PC-3 (cell line): ENCODE measurements around the gene DDX50. TPM values are rescaled to one million over a fixed set of nuclear protein-coding genes. Genes with fewer than 3 reads are reported as not detected.
"Not testable (repeated sequence)": the region's sequence is repeated elsewhere in the genome, so short reads cannot be mapped to it uniquely, and the experiment has no call there.

Experiments used
- ATAC-seq: fragments of 200-7000 bp; cut with Tn5 transposase; 2 replicates; pipeline ENCODE4 v1.9.1; 2020; ENCODE audit warnings: mild to moderate bottlenecking, moderate library complexity
- BruUV-seq: library from RNA; stranded (reverse); fragments of 400-500 nt; replicated peaks from 2 replicates; lab custom pipeline; 2021; lab: Mats Ljungman, UMichigan
- CTCF ChIA-PET: fragments of 300-600 bp; sonication (Branson Sonifier 250); formaldehyde crosslinking; loops from one replicate; lab custom pipeline; 2022; ENCODE audit warnings: antibody characterized with exemption; lab: Charles Lee
- POLR2A ChIA-PET: fragments of 300-600 bp; sonication (Branson Sonifier 250); formaldehyde crosslinking; loops from one replicate; lab custom pipeline; 2022; ENCODE audit warnings: antibody characterized with exemption; ENCODE audit not compliant: unreplicated experiment; lab: Charles Lee
- DNase-seq: peaks from one replicate; pipeline ENCODE4 v3.0.0-alpha.2; 2015
- H2AFZ ChIP-seq: fragments of 300-600 bp; sonication (generic); 2 replicates; pipeline ENCODE4 v1.6.0; 2016; ENCODE audit warnings: antibody characterized with exemption, low read length
- H3F3A ChIP-seq: fragments of 300-600 bp; sonication (generic); one replicate; pipeline ENCODE4 v1.6.0; 2017; ENCODE audit warnings: antibody characterized with exemption, low read length, control low read depth, mild to moderate bottlenecking; ENCODE audit not compliant: unreplicated experiment
- H3K27ac ChIP-seq: fragments of 300-600 bp; sonication (generic); 2 replicates; pipeline ENCODE4 v1.5.1; 2016; ENCODE audit warnings: mild to moderate bottlenecking, low read length
- H3K27me3 ChIP-seq: fragments of 300-600 bp; sonication (generic); 2 replicates; pipeline ENCODE4 v1.6.1; 2016; ENCODE audit warnings: low read length, mixed read lengths
- H3K36me3 ChIP-seq: fragments of 300-600 bp; sonication (generic); 2 replicates; pipeline ENCODE4 v1.6.1; 2016; ENCODE audit warnings: low read depth, mixed run types, low read length, mixed read lengths
- H3K4me1 ChIP-seq: fragments of 300-600 bp; sonication (generic); 2 replicates; pipeline ENCODE4 v1.5.1; 2016; ENCODE audit warnings: low read length; ENCODE audit not compliant: insufficient read depth
- H3K4me2 ChIP-seq: fragments of 300-600 bp; sonication (generic); 2 replicates; pipeline ENCODE4 v1.6.0; 2016; ENCODE audit warnings: low read length
- H3K4me3 ChIP-seq: fragments of 300-600 bp; sonication (generic); 2 replicates; pipeline ENCODE4 v1.5.1; 2016; ENCODE audit warnings: mild to moderate bottlenecking, low read length, mixed read lengths
- H3K79me2 ChIP-seq: fragments of 300-600 bp; sonication (generic); 2 replicates; pipeline ENCODE4 v1.6.1; 2017; ENCODE audit warnings: low read length, mixed read lengths
- H3K9ac ChIP-seq: fragments of 300-600 bp; sonication (generic); 2 replicates; pipeline ENCODE4 v1.6.0; 2016; ENCODE audit warnings: mild to moderate bottlenecking, low read length
- H3K9me2 ChIP-seq: fragments of 300-600 bp; sonication (generic); replicated peaks from 2 replicates; pipeline ENCODE4 v1.6.1; 2016; ENCODE audit warnings: mixed run types, low read length, mixed read lengths
- H3K9me3 ChIP-seq: fragments of 300-600 bp; sonication (generic); 2 replicates; pipeline ENCODE4 v1.6.1; 2016; ENCODE audit warnings: low read length, mixed read lengths
- H4K20me1 ChIP-seq: fragments of 300-600 bp; sonication (generic); 2 replicates; pipeline ENCODE4 v1.6.1; 2016; ENCODE audit warnings: low read length, mixed read lengths
- CTCF ChIP-seq: fragments of 300-600 bp; sonication (generic); conservative IDR thresholded peaks from 2 replicates; pipeline ENCODE4 v1.5.1; 2017; ENCODE audit warnings: antibody characterized with exemption, low read depth, mild to moderate bottlenecking, low read length
- EZH2 ChIP-seq: fragments of 300-600 bp; sonication (generic); IDR thresholded peaks from one replicate; pipeline ENCODE4 v1.6.1; 2017; ENCODE audit warnings: antibody characterized with exemption, mild to moderate bottlenecking, low read length; ENCODE audit not compliant: unreplicated experiment
- EZH2phosphoT487 ChIP-seq: fragments of 300-600 bp; sonication (generic); IDR thresholded peaks from 2 replicates; pipeline ENCODE4 v1.6.1; 2018; ENCODE audit warnings: mild to moderate bottlenecking, antibody characterized with exemption, low read length, borderline replicate concordance
- intact Hi-C: fragments of 100-400 bp; cut with micrococcal nuclease; formaldehyde crosslinking; loops from 2 replicates; pipeline ENCODE4 v1.9.0; 2023
- total RNA-seq: library from RNA; depleted of rRNA; stranded (reverse); fragments of >200 nt; gene quantifications from 2 replicates; pipeline ENCODE4 v1.2.3, GENCODE V29; 2014

Gene DDX50
- total RNA-seq, 1 experiment from 2014 or later, result 41.4 TPM

- H4K20me1 ChIP-seq, result peaks cover 62% of the 10 kb centered on the region
- no peak for ATAC-seq
- no peaks in the 10 kb centered on the region for H3K9me2 ChIP-seq
- peaks cover 63% of the 10 kb centered on the region for H3K36me3 ChIP-seq
- H3K9me3 ChIP-seq, result no peaks in the 10 kb centered on the region
- BruUV-seq, result no TSS peak
- no peak overlapping the region for H2AFZ ChIP-seq
- H3K4me2 ChIP-seq, result peak overlapping the region; percentile 84; the same call in 1 of the 2 replicates
- H3K27me3 ChIP-seq, result no peaks in the 10 kb centered on the region
- peaks cover 8% of the 10 kb centered on the region for H3K4me1 ChIP-seq
- ChIA-PET CTCF (no interaction called here), POLR2A (interaction anchor here (0.8 kb wide), 1 partner anchor 448 kb away, joined by 8 read pairs; no protein-coding TSS in a partner anchor)
- DNase-seq, result no peak
- no peak for TF ChIP-seq EZH2
- TF ChIP-seq EZH2phosphoT487, result no peak
- TF ChIP-seq CTCF, result no peak
- H3K9ac ChIP-seq, result no peak overlapping the region
- intact Hi-C loops, result no loop called here
- peaks cover 91% of the 10 kb centered on the region for H3K79me2 ChIP-seq
- peaks cover 1% of the 10 kb centered on the region for H3F3A ChIP-seq
- H3K4me3 ChIP-seq, result no peak overlapping the region
- no peak overlapping the region for H3K27ac ChIP-seq
Observed at GRCh38 chr10:68959695-68960527, 58.8 kb downstream of the DDX50 start.

GRCh38 chr10:68963151-68963550 lies 62.0 kb downstream of the DDX50 start:
- no peak overlapping the region for H3K27ac ChIP-seq
- DNase-seq (no peak), ATAC-seq (no peak)
- H3K27me3 ChIP-seq, result no peaks in the 10 kb centered on the region
- no peak overlapping the region for H3K4me2 ChIP-seq
- ChIA-PET POLR2A (no interaction called here), CTCF (no interaction called here)
- H3K4me3 ChIP-seq, result no peak overlapping the region
- TF ChIP-seq EZH2 (no peak), EZH2phosphoT487 (no peak), CTCF (no peak)
- H3K9ac ChIP-seq, result no peak overlapping the region
- H3F3A ChIP-seq, result peaks cover 5% of the 10 kb centered on the region
- BruUV-seq, result no TSS peak
- peaks cover 86% of the 10 kb centered on the region for H3K36me3 ChIP-seq
- no peak overlapping the region for H2AFZ ChIP-seq
- intact Hi-C loops, result no loop called here
- H3K79me2 ChIP-seq, result peaks cover 88% of the 10 kb centered on the region
- no peaks in the 10 kb centered on the region for H3K9me3 ChIP-seq
- H3K4me1 ChIP-seq, result peaks cover 7% of the 10 kb centered on the region
- no peaks in the 10 kb centered on the region for H3K9me2 ChIP-seq
- H4K20me1 ChIP-seq, result peaks cover 72% of the 10 kb centered on the region

GRCh38 chr10:68973975-68974374 lies 72.9 kb downstream of the DDX50 start:
- TF ChIP-seq EZH2, result no peak
- no peak for TF ChIP-seq EZH2phosphoT487
- TF ChIP-seq CTCF, result no peak
- Histone ChIP-seq H3K4me3 (no peak overlapping the region), H3K9ac (no peak overlapping the region), H3K27me3 (no peaks in the 10 kb centered on the region), H3K27ac (no peak overlapping the region), H4K20me1 (peaks cover 22% of the 10 kb centered on the region), H3K9me2 (no peaks in the 10 kb centered on the region), H3F3A (peaks cover 6% of the 10 kb centered on the region), H3K4me2 (no peak overlapping the region), H3K36me3 (peaks cover 88% of the 10 kb centered on the region), H3K4me1 (no peaks in the 10 kb centered on the region), H2AFZ (no peak overlapping the region), H3K79me2 (peaks cover 42% of the 10 kb centered on the region), H3K9me3 (no peaks in the 10 kb centered on the region)
- intact Hi-C loops, result no loop called here
- no TSS peak for BruUV-seq
- no peak for DNase-seq
- POLR2A ChIA-PET, result no interaction called here
- CTCF ChIA-PET, result no interaction called here
- ATAC-seq, result no peak

GRCh38 chr10:68975936-68976473 lies 74.9 kb downstream of the DDX50 start:
- DNase-seq, H3K4me3 ChIP-seq, H3K9me2 ChIP-seq, intact Hi-C loops, H3K9ac ChIP-seq, H3K4me2 ChIP-seq, H3K27ac ChIP-seq, H3K27me3 ChIP-seq, H3K4me1 ChIP-seq, POLR2A ChIA-PET, CTCF ChIA-PET, BruUV-seq, ATAC-seq, H3K9me3 ChIP-seq, H2AFZ ChIP-seq: not testable (repeated sequence)
- Histone ChIP-seq H3K36me3 (peaks cover 88% of the 10 kb centered on the region), H3K79me2 (peaks cover 34% of the 10 kb centered on the region), H3F3A (peaks cover 14% of the 10 kb centered on the region), H4K20me1 (peaks cover 25% of the 10 kb centered on the region)
